Measurements from ENCODE around the gene SRSF10. TPM values are rescaled to one million over a fixed set of nuclear protein-coding genes. Genes with fewer than 3 reads are reported as not detected.
"Not testable (repeated sequence)": the region's sequence is repeated elsewhere in the genome, so short reads cannot be mapped to it uniquely, and the experiment has no call there.

Gene SRSF10
- total RNA-seq, 1 donor: 127 TPM

- peak; percentile 35 for TF ChIP-seq CTCF (IDR thresholded peaks at IDR 0.05; ENCODE audit: insufficient read depth, low read length)
- peak overlapping the region; percentile 69 for H3K4me3 ChIP-seq (ENCODE audit: low read depth, low read length)
- peak; percentile 81 for DNase-seq (ENCODE audit: low read depth)
These were observed 21.2 kb downstream of the SRSF10 start for GRCh38 chr1:23958810-23959460.

GRCh38 chr1:23958040-23958809 lies 21.9 kb downstream of the SRSF10 start:
- peak overlapping the region; percentile 69 for H3K4me3 ChIP-seq (ENCODE audit: low read depth, low read length)
- not testable (repeated sequence) for DNase-seq (ENCODE audit: low read depth)

GRCh38 chr1:23957096-23957495 lies 23.0 kb downstream of the SRSF10 start:
- no peak for DNase-seq (ENCODE audit: low read depth)
- TF ChIP-seq CTCF (IDR thresholded peaks at IDR 0.05; ENCODE audit: insufficient read depth, low read length): no peak
- H3K4me3 ChIP-seq (ENCODE audit: low read depth, low read length): no peak overlapping the region

GRCh38 chr1:23953020-23953419 lies 27.1 kb downstream of the SRSF10 start:
- no peak for DNase-seq (ENCODE audit: low read depth)
- no peak for TF ChIP-seq CTCF (IDR thresholded peaks at IDR 0.05; ENCODE audit: insufficient read depth, low read length)
- no peak overlapping the region for H3K4me3 ChIP-seq (ENCODE audit: low read depth, low read length)

GRCh38 chr1:23947366-23947765 lies 32.8 kb downstream of the SRSF10 start:
- DNase-seq (ENCODE audit: low read depth): no peak
- H3K4me3 ChIP-seq (ENCODE audit: low read depth, low read length): no peak overlapping the region
- TF ChIP-seq CTCF (IDR thresholded peaks at IDR 0.05; ENCODE audit: insufficient read depth, low read length): no peak

- no peak for DNase-seq (ENCODE audit: low read depth)
These were observed 43.5 kb downstream of the SRSF10 start for GRCh38 chr1:23936481-23937176.

More at GRCh38 chr1:23936481-23937176, 43.5 kb downstream of the SRSF10 start:
- no peak overlapping the region for H3K4me3 ChIP-seq (ENCODE audit: low read depth, low read length)
- no peak for TF ChIP-seq CTCF (IDR thresholded peaks at IDR 0.05; ENCODE audit: insufficient read depth, low read length)

All from fibroblast of the aortic adventitia (primary cell).